Peyer's patch (tissue), 4 donors: Measurements from ENCODE around the gene IFRD2.

Experiments
- CTCF ChIP-seq, 6 experiments: fragments of 450-650 bp in 4 of 6; fragments of 200-600 bp in 2 of 6; sonication (generic) in 1 of 6; IDR thresholded peaks; one replicate each; pipeline ENCODE4 v1.5.1; 2017 to 2019; ENCODE audit warnings: antibody characterized with exemption in 6 of 6, mild to moderate bottlenecking in 3 of 6, moderate library complexity in 1 of 6
- POLR2A ChIP-seq, 2 donors: fragments of 450-650 bp; IDR thresholded peaks; one replicate each; pipeline ENCODE4 v1.5.1; 2017; ENCODE audit warnings: antibody characterized with exemption in 2 of 2, mild to moderate bottlenecking in 2 of 2, moderate library complexity in 2 of 2

GRCh38 chr3:50331364-50331907 is 39.2 kb upstream of the IFRD2 start:
- TF ChIP-seq CTCF (IDR thresholded peaks at IDR 0.05): no peak
- TF ChIP-seq POLR2A (IDR thresholded peaks at IDR 0.05): no peak
